Dedifferentiated amniotic fluid mesenchymal stem cell (primary cell): Measurements from ENCODE around the gene HNRNPM.
"Not testable (repeated sequence)": the region's sequence is repeated elsewhere in the genome, so short reads cannot be mapped to it uniquely, and the experiment has no call there.

Source experiments
- DNase-seq: peaks from one replicate; pipeline ENCODE4 v3.0.0-alpha.2; 2016; ENCODE audit errors: extremely low spot score

Gene HNRNPM

DNA sequence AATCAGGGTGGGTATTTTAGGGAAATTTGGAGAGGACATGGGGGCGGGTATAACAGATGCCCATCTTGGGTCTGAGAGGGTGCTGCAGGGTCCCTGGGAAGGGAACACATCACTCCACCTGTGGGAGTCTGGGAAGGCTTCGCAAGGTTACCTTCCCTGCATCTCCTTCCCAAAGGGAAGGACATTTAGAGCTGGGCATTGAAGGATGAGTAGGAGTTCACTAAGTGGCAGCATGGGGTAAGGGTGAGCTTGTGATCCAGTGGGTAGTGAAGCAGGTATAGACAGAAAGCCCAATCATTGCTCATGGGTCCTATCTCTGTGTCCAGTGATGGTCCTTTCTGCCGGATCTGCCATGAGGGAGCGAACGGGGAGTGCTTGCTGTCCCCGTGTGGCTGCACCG, 18.5 kb upstream of the HNRNPM start:
- DNase-seq = no peak

DNA sequence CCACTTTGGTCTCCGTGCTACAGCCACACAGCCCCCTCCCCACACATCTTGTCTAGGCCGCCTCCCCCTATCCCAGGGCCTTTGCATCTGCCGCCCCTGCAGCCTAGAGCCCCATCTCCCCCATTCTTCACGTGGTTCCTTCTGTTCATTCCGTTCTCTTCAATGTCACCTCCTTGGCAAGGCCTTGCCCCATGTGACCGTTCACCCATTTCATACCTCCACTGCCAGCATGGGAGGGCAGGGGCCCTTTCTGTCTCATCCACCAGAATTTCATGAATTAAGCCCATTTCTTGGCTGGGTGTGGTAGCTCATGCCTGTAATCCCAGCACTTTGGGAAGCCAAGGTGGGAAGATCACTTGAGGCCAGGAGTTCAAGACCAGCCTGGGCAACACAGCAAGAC, 15.7 kb upstream of the HNRNPM start:
- DNase-seq = no peak

DNA sequence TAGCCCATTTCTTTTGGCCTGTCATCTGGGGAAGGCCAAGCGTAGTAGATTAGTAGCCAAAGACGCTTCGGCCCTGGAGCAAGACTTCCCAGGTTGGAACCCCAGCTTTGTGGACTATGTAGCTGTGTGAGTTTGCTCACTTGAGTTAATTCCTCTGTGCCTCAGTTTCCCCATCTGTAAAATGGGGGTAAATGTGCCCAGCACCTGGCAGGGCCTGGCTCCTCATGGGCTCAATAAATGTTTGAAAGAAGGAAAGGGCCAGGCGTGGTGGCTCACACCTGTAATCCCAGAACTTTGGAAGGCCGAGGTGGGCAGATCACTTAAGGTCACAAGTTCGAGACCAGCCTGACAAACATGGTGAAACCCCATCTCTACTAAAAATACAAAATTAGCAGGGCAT, 14.9 kb upstream of the HNRNPM start:
- no peak for DNase-seq

- no peak for DNase-seq
Observed at GRCh38 chr19:8430650-8431049, 14.1 kb upstream of the HNRNPM start.

- DNase-seq = no peak
Observed at GRCh38 chr19:8438236-8438635, 6.5 kb upstream of the HNRNPM start.

- DNase-seq = no peak
Observed at GRCh38 chr19:8441725-8442544, 2.8 kb upstream of the HNRNPM start.

DNA sequence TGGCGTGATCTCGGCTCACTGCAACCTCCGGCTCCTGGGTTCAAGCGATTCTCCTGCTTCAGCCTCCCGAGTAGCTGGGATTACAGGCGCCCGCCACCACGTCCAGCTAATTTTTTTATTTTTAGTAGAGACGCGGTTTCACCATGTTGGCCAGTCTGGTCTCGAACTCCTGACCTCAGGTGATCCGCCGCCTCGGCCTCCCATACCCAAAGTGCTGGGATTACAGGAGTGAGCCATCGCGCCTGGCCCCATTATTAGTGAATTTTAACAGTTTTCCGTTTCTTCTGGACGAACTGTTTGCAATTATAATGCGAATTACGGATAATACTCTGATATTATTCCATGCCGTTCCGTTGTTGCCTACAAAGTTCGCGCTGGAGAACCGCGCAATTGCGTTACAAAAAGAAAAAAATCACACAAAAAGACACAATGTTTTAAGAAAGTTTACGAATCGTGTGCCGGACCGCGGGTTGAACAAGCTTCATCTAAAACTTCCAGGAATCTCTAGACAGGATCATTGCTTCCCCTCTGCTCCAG, 567 bp upstream of the HNRNPM start:
- not testable (repeated sequence) for DNase-seq

- DNase-seq = no peak
Observed at GRCh38 chr19:8445488-8446001, 770 bp downstream of the HNRNPM start.

GRCh38 chr19:8446061-8446709, 1.4 kb downstream of the HNRNPM start:
- no peak for DNase-seq

GRCh38 chr19:8449830-8450229, 5.1 kb downstream of the HNRNPM start:
- no peak for DNase-seq

DNA sequence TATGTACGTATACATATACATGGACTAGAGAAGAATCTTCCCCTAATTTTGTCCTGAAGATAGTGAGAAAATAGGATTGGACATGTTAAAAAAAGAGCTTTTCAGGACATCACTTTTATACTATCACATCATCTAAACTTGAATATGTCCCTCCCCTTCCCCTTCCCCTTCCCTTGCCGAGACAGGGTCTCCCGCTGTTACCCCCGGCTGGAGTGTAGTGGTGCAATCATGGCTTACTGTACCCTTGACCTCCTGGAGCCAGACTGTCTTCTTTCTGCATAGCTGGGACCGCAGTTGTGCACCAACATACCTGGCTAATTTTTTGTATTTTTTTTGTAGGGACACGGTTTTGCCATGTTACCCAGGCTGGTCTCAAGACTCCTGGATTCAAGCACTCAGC, 6.6 kb downstream of the HNRNPM start:
- DNase-seq = no peak

DNA sequence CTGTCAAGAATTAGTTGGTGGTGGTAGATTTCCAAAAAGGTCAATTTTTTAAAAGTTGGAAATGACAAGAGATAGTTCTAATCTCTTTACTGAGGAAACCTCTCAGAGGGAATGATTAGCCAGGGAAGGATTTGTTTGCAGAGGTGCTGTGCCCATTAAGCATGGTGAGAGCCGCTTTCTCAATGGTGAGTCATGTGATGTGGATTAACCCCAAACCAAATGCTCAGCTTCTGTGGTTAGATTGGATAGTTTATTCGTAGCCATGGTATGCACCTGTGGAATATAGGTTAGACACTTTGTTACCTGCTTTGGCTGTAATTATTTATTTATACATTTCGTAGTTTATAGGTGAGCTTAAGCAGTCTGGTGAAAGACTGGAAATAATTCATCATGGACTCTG, 7.1 kb downstream of the HNRNPM start:
- DNase-seq = no peak

GRCh38 chr19:8452446-8453123, 7.8 kb downstream of the HNRNPM start:
- DNase-seq = no peak

- no peak for DNase-seq
Observed at GRCh38 chr19:8453616-8454015, 8.8 kb downstream of the HNRNPM start.

DNA sequence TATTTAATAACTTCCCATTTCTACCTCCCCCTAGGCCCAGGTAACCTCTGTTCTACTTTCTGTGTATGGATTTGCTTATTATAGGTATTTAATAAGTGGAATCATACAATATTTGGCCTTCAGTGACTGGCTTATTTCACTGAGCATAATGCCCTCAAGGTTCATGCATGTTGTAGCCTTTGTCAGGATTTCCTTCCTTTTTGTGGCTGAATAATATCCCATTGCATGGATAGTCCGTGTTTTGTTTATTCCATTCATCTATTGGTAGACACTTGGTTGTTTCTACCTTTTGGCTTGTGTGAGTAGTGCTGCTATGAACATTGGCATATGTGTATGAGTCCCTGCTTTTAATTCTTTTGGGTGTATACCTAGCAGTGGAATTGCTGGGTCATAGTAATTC, 9.4 kb downstream of the HNRNPM start:
- DNase-seq = no peak

DNA sequence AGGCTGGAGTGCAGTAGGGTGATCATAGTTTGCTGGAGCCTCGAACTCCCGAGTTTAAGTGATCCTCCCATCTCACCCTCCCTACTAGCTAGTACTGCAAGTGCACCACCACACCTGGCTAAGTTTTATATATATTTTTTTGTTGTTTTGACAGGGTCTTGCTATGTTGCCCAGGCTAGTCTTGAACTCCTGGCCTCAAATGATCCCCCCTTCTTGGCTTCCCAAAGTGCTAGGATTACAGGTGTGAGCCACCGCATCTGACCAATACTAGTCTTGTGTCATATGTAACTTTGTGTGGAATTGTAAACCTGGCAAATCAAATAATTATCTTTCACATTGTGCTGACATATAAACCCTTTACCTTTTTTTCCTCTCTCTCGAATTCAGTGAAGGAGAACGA, 10.2 kb downstream of the HNRNPM start:
- no peak for DNase-seq

DNA sequence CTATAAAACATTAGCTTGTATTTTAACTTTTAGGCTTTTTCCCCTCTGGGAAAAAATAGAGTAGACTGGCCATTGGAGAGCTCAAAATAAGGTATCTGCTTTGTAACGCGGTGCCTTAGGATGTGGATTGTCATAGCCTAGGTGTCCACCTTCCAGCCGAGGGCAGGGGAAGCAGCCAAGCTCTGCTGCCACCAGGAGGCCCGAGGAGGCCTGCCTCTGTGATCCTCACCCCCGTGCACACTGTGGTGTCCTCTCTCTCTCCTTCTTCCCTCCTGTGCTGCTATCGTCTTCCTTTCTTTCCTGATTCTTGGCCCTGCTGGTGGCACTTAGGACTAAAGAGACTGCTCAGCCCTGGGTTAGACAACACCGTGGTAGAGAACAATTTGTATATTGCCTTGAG, 11.3 kb downstream of the HNRNPM start:
- no peak for DNase-seq

DNA sequence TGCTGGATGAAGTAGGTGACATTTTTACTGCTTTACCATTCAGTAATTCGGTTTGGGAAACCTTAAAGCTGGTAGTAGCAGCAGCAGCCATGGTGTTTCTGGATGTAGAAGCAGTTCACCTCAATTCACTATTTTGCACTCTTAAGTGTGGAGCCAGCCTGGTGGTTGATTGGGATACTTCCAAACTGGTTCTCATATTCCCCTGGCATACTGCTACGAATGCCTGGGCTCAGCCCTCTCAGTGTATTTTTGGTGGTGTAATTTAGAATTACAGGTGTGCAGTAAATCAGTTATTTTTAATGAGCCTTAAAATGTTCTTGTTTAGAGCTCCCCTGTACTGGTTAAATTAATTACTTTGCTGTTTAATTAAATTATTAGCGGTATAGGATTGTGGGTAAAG, 12.4 kb downstream of the HNRNPM start:
- DNase-seq = no peak

DNA sequence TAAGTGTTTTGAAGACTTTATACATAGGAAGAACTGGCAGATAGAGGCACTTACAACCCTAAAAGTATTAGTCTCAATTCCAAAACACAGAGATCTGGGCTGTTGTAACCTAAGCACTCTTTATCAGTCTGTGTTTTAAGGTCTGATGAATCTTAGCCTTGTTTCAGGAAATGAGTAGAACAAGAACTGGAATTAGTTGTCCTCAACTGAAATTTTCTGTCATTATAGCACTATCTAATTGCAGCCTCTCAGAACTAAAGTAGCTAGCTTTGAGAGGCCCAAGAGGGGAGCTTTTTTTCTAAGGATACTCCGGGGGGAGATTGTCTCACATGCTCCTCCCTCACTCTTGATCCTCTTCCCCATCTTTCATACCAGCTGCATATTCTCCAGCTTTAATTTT, 13.1 kb downstream of the HNRNPM start:
- no peak for DNase-seq

GRCh38 chr19:8458380-8458779, 13.6 kb downstream of the HNRNPM start:
- no peak for DNase-seq

DNA sequence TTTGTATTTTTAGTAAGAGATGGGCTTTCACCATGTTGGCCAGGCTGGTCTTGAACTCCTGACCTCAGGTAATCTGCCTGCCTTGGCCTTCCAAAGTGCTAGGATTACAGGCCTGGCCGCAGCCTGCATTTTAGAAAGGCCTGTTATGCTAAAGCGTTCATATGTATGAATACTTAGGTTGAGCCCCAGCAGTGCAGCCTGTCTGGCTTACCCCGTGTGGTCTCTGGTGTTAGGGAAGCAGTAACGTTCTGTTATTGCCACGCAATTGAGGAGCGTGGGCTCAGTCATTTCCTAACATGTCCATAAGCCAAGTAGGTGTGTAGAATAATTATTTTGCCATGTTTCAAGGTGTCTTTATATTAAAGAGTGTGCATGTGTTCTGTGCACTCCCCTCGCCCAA, 14.3 kb downstream of the HNRNPM start:
- no peak for DNase-seq

DNA sequence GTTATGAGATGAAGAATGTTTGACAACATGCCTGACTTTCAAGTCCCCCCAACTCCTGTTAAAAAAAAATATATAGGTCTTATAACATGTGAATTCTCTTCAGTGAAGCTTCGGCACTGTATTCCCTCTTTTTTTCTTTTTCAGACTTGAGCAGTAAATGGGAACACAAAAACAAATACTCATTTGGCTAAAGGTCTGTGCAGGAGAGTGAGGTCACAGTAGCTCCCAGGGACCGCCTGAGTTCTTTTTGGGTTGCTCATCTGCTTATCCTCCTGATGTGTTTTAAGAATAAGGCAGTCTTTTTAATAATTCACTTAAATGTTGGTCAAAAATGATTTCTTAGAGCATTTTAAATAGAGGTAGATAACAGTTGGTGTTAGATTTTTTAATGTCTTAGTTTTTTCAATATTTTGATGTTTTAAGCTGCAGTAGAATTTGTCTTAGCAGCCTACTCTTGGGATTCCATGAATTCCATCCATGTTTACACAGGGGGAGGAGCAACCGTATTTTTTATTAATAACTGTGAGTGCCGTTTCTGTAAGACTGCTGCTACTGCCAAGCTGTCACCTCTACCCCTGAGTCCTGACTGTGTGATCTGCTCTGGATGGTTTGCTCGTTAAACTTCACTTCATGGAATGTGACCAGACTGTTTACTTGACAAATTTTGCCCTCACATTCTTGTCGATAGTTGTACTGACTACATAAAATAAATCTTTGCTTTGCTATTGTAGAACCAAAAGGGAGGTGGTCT, 14.9 kb downstream of the HNRNPM start:
- DNase-seq = peak; percentile 48
